ENCODE data around the gene PRDM13. TPM values are rescaled to one million over a fixed set of nuclear protein-coding genes. Genes with fewer than 3 reads are reported as not detected.

The PRDM13 gene
- total and polyA plus RNA-seq, 2 of the 13 experiments (the other 11 are each of a cell fraction or from before 2014, with no cell fraction given), result not detected

GRCh38 chr6:99568103-99568933 lies 38.3 kb upstream of the PRDM13 start, which contains the start of gene CCNC (continued):
- TF ChIP-seq UBTF (CRISPR knock-in tag; IDR thresholded peaks at IDR 0.05), result peak; percentile 97
- peak; percentile 99 for TF ChIP-seq KMT2B (CRISPR knock-in tag; IDR thresholded peaks at IDR 0.05)
- no peak for TF ChIP-seq ZNF816 (CRISPR knock-in tag; IDR thresholded peaks at IDR 0.05; ENCODE audit: borderline replicate concordance)
- no peak for TF ChIP-seq HNRNPUL1 (IDR thresholded peaks at IDR 0.05; ENCODE audit: low read depth, low read length)
- peak; percentile 90 for TF ChIP-seq ZKSCAN8 (CRISPR knock-in tag; IDR thresholded peaks at IDR 0.05; ENCODE audit: borderline replicate concordance)
- TF ChIP-seq JUN (CRISPR knock-in tag; IDR thresholded peaks at IDR 0.05), result peak; percentile 29; the same call in 1 of the 2 replicates
- TF ChIP-seq ZFP91 (CRISPR knock-in tag; IDR thresholded peaks at IDR 0.05; ENCODE audit: borderline replicate concordance), result peak; percentile 95
- peak; percentile 87 for TF ChIP-seq SAP130 (CRISPR knock-in tag; IDR thresholded peaks at IDR 0.05; ENCODE audit: low read depth)
- TF ChIP-seq FIP1L1 (IDR thresholded peaks at IDR 0.05; ENCODE audit: borderline replicate concordance, insufficient read depth, low read depth, low read length), result 0 out of 2 replicates have a peak, but pooled peaks have one; percentile 53
- peak; percentile 79; the same call in 1 of the 2 replicates for TF ChIP-seq ZBTB34 (CRISPR knock-in tag; IDR thresholded peaks at IDR 0.05)
- TF ChIP-seq ZNF563 (CRISPR knock-in tag; IDR thresholded peaks at IDR 0.05), result peak; percentile 82
- peak; percentile 77; the same call in 1 of the 2 replicates for TF ChIP-seq ZZZ3 (CRISPR knock-in tag; IDR thresholded peaks at IDR 0.05; ENCODE audit: borderline replicate concordance)
- TF ChIP-seq BHLHE40 (IDR thresholded peaks at IDR 0.05; ENCODE audit: low read length), result peak; percentile 23; the same call in 1 of the 2 replicates
- TF ChIP-seq MXD3 (CRISPR knock-in tag; IDR thresholded peaks at IDR 0.05), result peak; percentile 86; the same call in 1 of the 2 replicates
- peak; percentile 88 for TF ChIP-seq MEF2D (CRISPR knock-in tag; IDR thresholded peaks at IDR 0.05)
- TF ChIP-seq HOXA3 (CRISPR knock-in tag; IDR thresholded peaks at IDR 0.05), result peak; percentile 95
- TF ChIP-seq FOXA1 (IDR thresholded peaks at IDR 0.05), result no peak
- TF ChIP-seq FOXA1 (CRISPR knock-in tag; IDR thresholded peaks at IDR 0.05), result peak; percentile 46
- TF ChIP-seq ZNF317 (CRISPR knock-in tag; IDR thresholded peaks at IDR 0.05), result peak; percentile 76
- TF ChIP-seq ESRRA (CRISPR knock-in tag; IDR thresholded peaks at IDR 0.05; ENCODE audit: low read depth), result peak; percentile 70; the same call in 1 of the 2 replicates

Data from HepG2 (cell line).